Large intestine (tissue), 1 donor: ENCODE measurements around the gene CHRNB4. TPM values are rescaled to one million over a fixed set of nuclear protein-coding genes. Genes with fewer than 3 reads are reported as not detected.

Source experiments
- polyA plus RNA-seq: library from polyadenylated mRNA; unstranded; fragments of 120-200 nt; gene quantifications from one replicate; pipeline ENCODE4 v1.2.1, GENCODE V29; 2013

CHRNB4 gene
- polyA plus RNA-seq, 1 donor: 4.3 TPM

Other genes with a start within 250 kb of the CHRNB4 start
- gene IREB2, start 203.0 kb downstream of the CHRNB4 start, polyA plus RNA-seq: 58.7 TPM
- 11.1 TPM for gene HYKK, start 133.6 kb downstream of the CHRNB4 start, polyA plus RNA-seq
- gene PSMA4, start 100.8 kb downstream of the CHRNB4 start, polyA plus RNA-seq: 241 TPM
- gene CHRNA5, start 75.7 kb downstream of the CHRNB4 start, polyA plus RNA-seq: 3.7 TPM
- 26.6 TPM for gene CHRNA3, start 20.2 kb downstream of the CHRNB4 start, polyA plus RNA-seq
- 10.6 TPM for gene ADAMTS7, start 170.3 kb upstream of the CHRNB4 start, polyA plus RNA-seq
- 406 TPM for gene MORF4L1, start 231.7 kb upstream of the CHRNB4 start, polyA plus RNA-seq